ENCODE data around the gene CMPK2.

The CMPK2 gene

DNA sequence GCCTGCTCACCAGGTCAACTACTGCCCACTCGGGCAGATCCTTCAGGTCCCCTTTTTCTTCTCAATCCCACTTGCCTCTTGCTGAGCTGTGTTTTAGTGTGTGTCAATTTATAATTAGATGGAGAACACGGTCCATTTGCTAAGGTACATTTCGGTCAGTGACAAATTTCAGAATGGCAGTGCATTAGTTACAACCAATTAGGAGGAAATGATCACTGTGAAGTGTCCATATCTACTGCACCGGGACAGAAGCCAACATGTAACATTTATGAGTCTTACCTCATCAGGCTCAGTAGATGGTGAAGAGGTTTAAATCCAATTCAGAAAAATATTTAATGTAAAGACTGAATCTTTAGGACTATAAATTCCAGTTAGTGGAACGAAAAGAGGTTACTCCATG lies 47.7 kb downstream of the CMPK2 start:
- H3K9ac ChIP-seq (ENCODE audit: insufficient read length): no peak overlapping the region
- no peaks in the 10 kb centered on the region for H3K9me3 ChIP-seq (ENCODE audit: low read depth, low read length)
- no peak for DNase-seq (ENCODE audit: low read depth, low spot score)
- no peak for TF ChIP-seq POLR2AphosphoS5 (IDR thresholded peaks at IDR 0.05; ENCODE audit: borderline replicate concordance, low read depth, low read length)
- no peak for TF ChIP-seq FOXP2 (optimal IDR thresholded peaks at IDR 0.05; ENCODE audit: control extremely low read depth, extremely low read length, insufficient read depth)
- TF ChIP-seq EZH2 (IDR thresholded peaks at IDR 0.05): no peak
- no peak overlapping the region for H3K4me3 ChIP-seq
- H3K36me3 ChIP-seq (ENCODE audit: insufficient read depth, low read length): no peaks in the 10 kb centered on the region
- no peak overlapping the region for H3K27ac ChIP-seq

DNA sequence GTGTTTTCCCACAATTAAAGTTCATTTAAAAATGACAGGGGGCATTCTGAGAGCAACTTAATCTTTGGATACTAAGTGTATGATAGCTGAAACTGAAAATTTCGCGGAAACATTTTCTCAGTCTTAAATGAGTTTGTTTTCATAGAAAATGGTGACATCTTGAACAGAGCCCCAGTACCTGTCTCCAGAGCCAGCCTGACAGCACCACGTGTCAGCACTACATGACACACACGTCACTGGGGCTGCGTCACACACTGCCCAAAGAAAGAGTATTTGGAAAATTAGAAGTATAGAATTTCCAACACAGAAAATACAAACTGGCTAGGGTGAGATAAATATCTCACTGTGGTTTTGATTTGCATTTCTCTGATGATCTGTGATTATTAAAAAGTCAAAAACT lies 50.8 kb downstream of the CMPK2 start:
- no peak for TF ChIP-seq FOXP2 (optimal IDR thresholded peaks at IDR 0.05; ENCODE audit: control extremely low read depth, extremely low read length, insufficient read depth)
- TF ChIP-seq POLR2AphosphoS5 (IDR thresholded peaks at IDR 0.05; ENCODE audit: borderline replicate concordance, low read depth, low read length): no peak
- no peak for TF ChIP-seq EZH2 (IDR thresholded peaks at IDR 0.05)
- no peaks in the 10 kb centered on the region for H3K36me3 ChIP-seq (ENCODE audit: insufficient read depth, low read length)
- H3K9ac ChIP-seq (ENCODE audit: insufficient read length): no peak overlapping the region
- no peak overlapping the region for H3K27ac ChIP-seq
- H3K9me3 ChIP-seq (ENCODE audit: low read depth, low read length): no peaks in the 10 kb centered on the region
- no peak for DNase-seq (ENCODE audit: low read depth, low spot score)
- H3K4me3 ChIP-seq: no peak overlapping the region

DNA sequence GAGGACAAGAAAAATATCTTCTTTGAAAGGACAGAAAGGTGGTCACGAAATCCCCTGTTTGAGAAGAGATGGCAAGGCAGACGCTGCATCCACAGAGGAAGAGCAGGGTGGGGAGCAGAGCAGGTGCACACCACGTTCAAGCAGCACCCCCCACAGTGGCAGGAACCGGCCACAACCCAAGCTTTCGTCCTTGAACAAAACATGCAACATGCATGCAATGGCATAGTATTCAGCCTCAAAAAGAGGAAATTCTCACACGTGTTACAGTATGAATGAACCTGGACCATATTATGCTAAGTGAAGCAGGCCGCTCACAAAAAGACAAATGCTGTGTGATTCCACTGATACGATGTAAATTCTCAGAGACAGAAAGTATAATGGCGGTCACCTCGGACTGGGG lies 51.4 kb downstream of the CMPK2 start:
- H3K9ac ChIP-seq (ENCODE audit: insufficient read length): no peak overlapping the region
- H3K4me3 ChIP-seq: no peak overlapping the region
- no peaks in the 10 kb centered on the region for H3K36me3 ChIP-seq (ENCODE audit: insufficient read depth, low read length)
- H3K9me3 ChIP-seq (ENCODE audit: low read depth, low read length): no peaks in the 10 kb centered on the region
- no peak overlapping the region for H3K27ac ChIP-seq
- no peak for DNase-seq (ENCODE audit: low read depth, low spot score)
- TF ChIP-seq FOXP2 (optimal IDR thresholded peaks at IDR 0.05; ENCODE audit: control extremely low read depth, extremely low read length, insufficient read depth): no peak
- TF ChIP-seq EZH2 (IDR thresholded peaks at IDR 0.05): no peak
- no peak for TF ChIP-seq POLR2AphosphoS5 (IDR thresholded peaks at IDR 0.05; ENCODE audit: borderline replicate concordance, low read depth, low read length)

DNA sequence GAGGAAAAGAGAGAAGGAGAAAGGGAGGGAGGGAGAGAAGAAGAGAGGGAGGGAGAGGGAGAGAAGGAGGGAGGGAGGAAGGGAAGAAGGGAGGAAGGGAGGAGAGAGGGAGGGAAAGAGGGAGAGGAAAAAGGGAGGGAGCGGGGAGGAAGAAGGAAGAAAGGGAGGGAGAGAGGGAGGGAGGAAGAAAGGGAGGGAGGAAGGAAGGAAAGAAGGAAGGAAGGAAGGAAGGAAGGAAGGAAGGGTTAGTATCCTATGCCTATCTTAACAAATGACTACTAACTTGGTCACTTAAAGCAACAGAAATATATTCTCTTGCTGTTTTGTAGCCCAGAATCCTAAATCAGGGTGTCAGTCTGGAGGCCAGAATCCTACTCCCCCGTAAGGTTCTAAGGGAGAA lies 52.1 kb downstream of the CMPK2 start:
- Histone ChIP-seq H3K4me3 (no peak overlapping the region), H3K27ac (no peak overlapping the region)
- no peak for TF ChIP-seq FOXP2 (optimal IDR thresholded peaks at IDR 0.05; ENCODE audit: control extremely low read depth, extremely low read length, insufficient read depth)
- TF ChIP-seq POLR2AphosphoS5 (IDR thresholded peaks at IDR 0.05; ENCODE audit: borderline replicate concordance, low read depth, low read length): no peak
- no peak for TF ChIP-seq EZH2 (IDR thresholded peaks at IDR 0.05)

DNA sequence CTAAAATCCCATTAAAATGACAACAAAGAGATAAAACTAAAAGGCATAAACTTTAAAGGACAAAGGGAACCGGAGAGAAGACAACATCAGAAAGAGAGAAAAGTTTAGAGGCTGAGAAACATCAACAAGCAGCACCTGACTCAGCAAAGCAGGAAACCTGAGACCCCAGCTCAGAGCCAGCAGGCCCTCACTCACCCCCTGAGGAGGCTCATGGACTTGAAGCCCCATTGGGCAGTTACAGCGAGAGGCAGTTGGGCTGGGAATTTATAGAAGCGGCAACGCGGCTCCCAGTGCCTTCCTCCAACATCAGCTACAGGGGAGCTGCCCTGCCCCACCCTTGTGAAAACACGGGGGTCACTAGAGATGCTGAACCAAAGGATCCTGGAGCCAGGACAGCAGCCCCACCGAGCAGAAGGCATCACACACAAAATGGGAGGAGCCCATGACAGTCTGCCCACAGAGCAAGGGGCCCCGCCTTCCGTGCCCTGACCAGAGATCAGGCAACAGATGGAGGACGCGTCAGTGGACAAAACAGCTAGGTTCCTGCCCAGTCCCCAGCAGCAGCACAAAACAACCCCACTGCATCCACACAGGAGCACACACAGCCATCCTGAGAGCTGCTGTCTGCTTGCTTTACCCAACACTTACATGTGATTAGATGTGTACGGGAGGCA lies 52.7 kb downstream of the CMPK2 start:
- Histone ChIP-seq H3K36me3 (ENCODE audit: insufficient read depth, low read length) (no peaks in the 10 kb centered on the region), H3K27ac (no peak overlapping the region), H3K9ac (ENCODE audit: insufficient read length) (no peak overlapping the region), H3K4me3 (no peak overlapping the region), H3K9me3 (ENCODE audit: low read depth, low read length) (no peaks in the 10 kb centered on the region)
- no peak for DNase-seq (ENCODE audit: low read depth, low spot score)
- TF ChIP-seq POLR2AphosphoS5 (IDR thresholded peaks at IDR 0.05; ENCODE audit: borderline replicate concordance, low read depth, low read length): no peak
- TF ChIP-seq EZH2 (IDR thresholded peaks at IDR 0.05): no peak
- no peak for TF ChIP-seq FOXP2 (optimal IDR thresholded peaks at IDR 0.05; ENCODE audit: control extremely low read depth, extremely low read length, insufficient read depth)

More for the DNA sequence above, 52.1 kb downstream of the CMPK2 start:
- no peaks in the 10 kb centered on the region for H3K9me3 ChIP-seq (ENCODE audit: low read depth, low read length)
- DNase-seq (ENCODE audit: low read depth, low spot score): no peak
- H3K36me3 ChIP-seq (ENCODE audit: insufficient read depth, low read length): no peaks in the 10 kb centered on the region
- no peak overlapping the region for H3K9ac ChIP-seq (ENCODE audit: insufficient read length)

DNA sequence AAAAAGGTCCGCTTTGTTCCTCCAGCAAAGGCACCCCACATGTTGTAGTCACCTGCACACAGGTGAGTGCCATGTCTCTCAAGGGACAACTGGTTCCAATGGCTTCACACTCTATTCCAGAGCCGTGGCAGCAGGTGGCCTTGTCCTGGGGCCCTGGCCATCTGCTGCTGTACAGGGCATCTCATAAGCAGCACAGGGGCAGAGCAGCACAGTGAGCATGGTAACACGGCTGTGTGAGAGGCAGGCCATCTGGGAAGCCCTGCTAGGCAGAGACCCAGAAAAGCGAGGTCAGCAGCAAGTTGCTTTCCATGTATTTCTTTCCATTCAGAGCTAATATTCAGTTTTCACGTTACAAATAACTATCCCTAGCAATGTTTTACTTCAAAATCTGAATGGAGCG lies 54.7 kb downstream of the CMPK2 start:
- no peak overlapping the region for H3K9ac ChIP-seq (ENCODE audit: insufficient read length)
- DNase-seq (ENCODE audit: low read depth, low spot score): no peak
- no peak overlapping the region for H3K27ac ChIP-seq
- H3K4me3 ChIP-seq: no peak overlapping the region
- no peaks in the 10 kb centered on the region for H3K9me3 ChIP-seq (ENCODE audit: low read depth, low read length)
- TF ChIP-seq POLR2AphosphoS5 (IDR thresholded peaks at IDR 0.05; ENCODE audit: borderline replicate concordance, low read depth, low read length) (no peak), EZH2 (IDR thresholded peaks at IDR 0.05) (no peak), FOXP2 (optimal IDR thresholded peaks at IDR 0.05; ENCODE audit: control extremely low read depth, extremely low read length, insufficient read depth) (no peak)
- H3K36me3 ChIP-seq (ENCODE audit: insufficient read depth, low read length): no peaks in the 10 kb centered on the region

DNA sequence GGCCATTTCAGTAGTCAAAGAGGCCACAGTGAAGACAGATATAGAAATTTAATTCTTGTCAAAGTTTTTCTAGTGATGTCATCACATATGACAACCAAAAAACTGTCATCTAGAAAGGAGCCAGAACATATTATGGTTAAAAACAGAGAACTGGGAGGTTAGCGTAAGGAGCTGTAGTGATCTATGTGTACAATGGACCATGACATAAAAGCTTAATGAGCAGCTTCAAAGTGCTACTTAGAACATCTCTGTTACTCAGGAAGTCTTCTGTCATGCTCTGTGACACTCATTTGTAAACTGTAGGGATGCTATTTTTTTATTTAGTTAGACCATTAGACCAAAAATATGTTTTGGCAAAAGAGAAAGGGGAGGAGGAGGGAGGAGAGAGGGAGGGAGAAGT lies 57.3 kb downstream of the CMPK2 start:
- H3K4me3 ChIP-seq: no peak overlapping the region
- no peaks in the 10 kb centered on the region for H3K36me3 ChIP-seq (ENCODE audit: insufficient read depth, low read length)
- H3K9me3 ChIP-seq (ENCODE audit: low read depth, low read length): no peaks in the 10 kb centered on the region
- TF ChIP-seq FOXP2 (optimal IDR thresholded peaks at IDR 0.05; ENCODE audit: control extremely low read depth, extremely low read length, insufficient read depth) (no peak), EZH2 (IDR thresholded peaks at IDR 0.05) (no peak)
- no peak for DNase-seq (ENCODE audit: low read depth, low spot score)
- H3K27ac ChIP-seq: no peak overlapping the region
- no peak overlapping the region for H3K9ac ChIP-seq (ENCODE audit: insufficient read length)

DNA sequence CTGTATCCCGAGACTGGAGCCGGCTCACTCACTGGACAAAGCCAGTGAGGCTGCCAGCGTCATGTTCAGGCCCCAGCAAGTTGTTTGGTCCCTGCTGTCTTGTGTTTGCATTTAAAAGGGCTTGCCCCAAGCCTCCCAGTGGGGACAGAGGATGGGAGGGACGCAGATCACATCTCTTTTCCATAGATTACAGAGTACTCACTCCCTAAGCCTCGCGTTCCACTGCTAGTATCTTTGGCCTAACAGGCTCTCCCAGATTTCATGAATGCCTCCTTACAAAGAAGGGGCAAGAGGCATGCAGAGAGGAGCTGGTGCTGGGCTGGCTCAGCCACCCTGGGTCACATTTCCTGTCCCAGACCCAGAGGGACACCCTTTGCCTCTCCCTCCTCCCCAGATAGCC lies 59.1 kb downstream of the CMPK2 start:
- no peak overlapping the region for H3K4me3 ChIP-seq
- H3K36me3 ChIP-seq (ENCODE audit: insufficient read depth, low read length): no peaks in the 10 kb centered on the region
- no peak overlapping the region for H3K27ac ChIP-seq
- TF ChIP-seq FOXP2 (optimal IDR thresholded peaks at IDR 0.05; ENCODE audit: control extremely low read depth, extremely low read length, insufficient read depth) (no peak), POLR2AphosphoS5 (IDR thresholded peaks at IDR 0.05; ENCODE audit: borderline replicate concordance, low read depth, low read length) (no peak)
- no peaks in the 10 kb centered on the region for H3K9me3 ChIP-seq (ENCODE audit: low read depth, low read length)
- no peak for DNase-seq (ENCODE audit: low read depth, low spot score)
- H3K9ac ChIP-seq (ENCODE audit: insufficient read length): no peak overlapping the region

DNA sequence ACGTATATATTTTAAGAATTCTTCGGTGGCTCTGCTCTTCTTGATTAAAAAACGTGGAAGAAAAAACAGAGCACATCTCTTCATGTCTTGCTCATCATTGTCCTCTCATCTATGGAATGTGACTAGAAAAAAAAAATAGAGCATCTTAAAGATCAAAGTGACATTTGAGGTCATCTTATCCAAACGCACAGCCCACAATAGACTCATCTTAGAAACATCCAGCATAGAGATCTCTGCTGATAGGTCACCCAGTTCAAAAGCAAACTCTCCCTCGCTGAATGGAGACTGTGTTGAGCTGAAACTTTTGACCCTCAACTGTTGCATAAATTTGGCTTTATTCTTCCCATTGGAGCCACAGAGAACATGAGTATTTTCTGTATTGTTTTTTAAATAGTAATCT lies 65.2 kb downstream of the CMPK2 start:
- DNase-seq (ENCODE audit: low read depth, low spot score): no peak
- TF ChIP-seq POLR2AphosphoS5 (IDR thresholded peaks at IDR 0.05; ENCODE audit: borderline replicate concordance, low read depth, low read length) (no peak), EZH2 (IDR thresholded peaks at IDR 0.05) (no peak), FOXP2 (optimal IDR thresholded peaks at IDR 0.05; ENCODE audit: control extremely low read depth, extremely low read length, insufficient read depth) (no peak)

More for the DNA sequence above, 65.2 kb downstream of the CMPK2 start:
- Histone ChIP-seq H3K36me3 (ENCODE audit: insufficient read depth, low read length) (no peaks in the 10 kb centered on the region), H3K27ac (no peak overlapping the region), H3K9me3 (ENCODE audit: low read depth, low read length) (no peaks in the 10 kb centered on the region), H3K4me3 (no peak overlapping the region), H3K9ac (ENCODE audit: insufficient read length) (no peak overlapping the region)

All from SK-N-MC (cell line).